Right atrium auricular region (tissue), 2 donors: Measurements from ENCODE around the gene DRAXIN. TPM values are rescaled to one million over a fixed set of nuclear protein-coding genes. Genes with fewer than 3 reads are reported as not detected.

Source experiments
- DNase-seq: peaks from one replicate; pipeline ENCODE4 v3.0.0-alpha.2; 2019; ENCODE audit warnings: low spot score
- H3K27ac ChIP-seq, 2 donors: fragments of 200-600 bp; sonication (generic); 1 replicate in 1 of 2; 2 replicates in 1 of 2; pipeline ENCODE4 v1.5.1; 2016 to 2019
- H3K27me3 ChIP-seq, 2 donors: fragments of 200-600 bp; sonication (generic); one replicate each; pipeline versions ENCODE4 v1.5.1 to v1.6.0; 2017 to 2019
- H3K36me3 ChIP-seq: fragments of 200-600 bp; sonication (generic); one replicate; pipeline ENCODE4 v1.5.1; 2016
- H3K4me1 ChIP-seq, 2 donors: fragments of 200-600 bp; sonication (generic); one replicate each; pipeline versions ENCODE4 v1.5.1 to v1.6.0; 2017 to 2019
- H3K4me3 ChIP-seq, 2 donors: fragments of 200-600 bp; sonication (generic); 1 replicate in 1 of 2; 2 replicates in 1 of 2; pipeline ENCODE4 v1.5.1; 2017 to 2019; ENCODE audit warnings: mild to moderate bottlenecking in 1 of 2, moderate library complexity in 1 of 2
- H3K9me3 ChIP-seq, 2 donors: fragments of 200-600 bp; sonication (generic); one replicate each; pipeline ENCODE4 v1.5.1; 2019
- CTCF ChIP-seq, 2 donors: fragments of 200-600 bp; sonication (generic); IDR thresholded peaks; one replicate each; pipeline ENCODE4 v1.5.1; 2019; ENCODE audit warnings: antibody characterized with exemption in 2 of 2
- total RNA-seq, 2 donors: library from RNA; depleted of rRNA; stranded (reverse); fragments of >200 nt; gene quantifications; one replicate each; pipeline ENCODE4 v1.1.0, GENCODE V29; 2016

The DRAXIN gene
- total RNA-seq, 2 donors from 2014 or later = not detected

GRCh38 chr1:11653861-11654136 lies 37.7 kb upstream of the DRAXIN start:
- no peaks in the 10 kb centered on the region for H3K9me3 ChIP-seq
- H3K36me3 ChIP-seq = peaks cover 9% of the 10 kb centered on the region
- H3K27ac ChIP-seq = peak overlapping the region; percentile 65 to 79
- H3K4me1 ChIP-seq = peaks cover 0 to 40% of the 10 kb centered on the region in 2 donors
- peak overlapping the region; percentile 59 to 82 for H3K4me3 ChIP-seq
- TF ChIP-seq CTCF (IDR thresholded peaks at IDR 0.05) = no peak
- no peaks in the 10 kb centered on the region for H3K27me3 ChIP-seq
- DNase-seq = no peak

- peak within 1 kb of the TSS; percentile 65 to 79 for H3K27ac ChIP-seq
- no peaks in the 10 kb centered on the region for H3K27me3 ChIP-seq
- H3K4me3 ChIP-seq = peak within 1 kb of the TSS; percentile 59 to 82
- no peak for TF ChIP-seq CTCF (IDR thresholded peaks at IDR 0.05)
- DNase-seq = no peak
- H3K4me1 ChIP-seq = peaks cover 0 to 35% of the 10 kb centered on the region in 2 donors
- no peaks in the 10 kb centered on the region for H3K9me3 ChIP-seq
- peaks cover 14% of the 10 kb centered on the region for H3K36me3 ChIP-seq
These were observed 37.2 kb upstream of the DRAXIN start, which contains the start of the genes FBXO2 and FBXO44 for GRCh38 chr1:11654137-11654938. FBXO2 (minus strand) TSS chr1:11654429; CDS start chr1:11654340, 89 bp downstream. FBXO44 (plus strand) TSS chr1:11654877; CDS start chr1:11655836, 959 bp downstream.

- no peak for TF ChIP-seq CTCF (IDR thresholded peaks at IDR 0.05)
- Histone ChIP-seq H3K4me3 (peak overlapping the region; percentile 59 to 82), H3K27ac (peak overlapping the region in 1 of 2 donors; percentile 75), H3K9me3 (no peaks in the 10 kb centered on the region), H3K27me3 (no peaks in the 10 kb centered on the region), H3K4me1 (peaks cover 0 to 26% of the 10 kb centered on the region in 2 donors), H3K36me3 (peaks cover 19% of the 10 kb centered on the region)
- no peak for DNase-seq
These were observed 36.3 kb upstream of the DRAXIN start for GRCh38 chr1:11654939-11655808.

- H3K4me1 ChIP-seq = peaks cover 0 to 20% of the 10 kb centered on the region in 2 donors
- H3K9me3 ChIP-seq = no peaks in the 10 kb centered on the region
- H3K27me3 ChIP-seq = no peaks in the 10 kb centered on the region
- peaks cover 30% of the 10 kb centered on the region for H3K36me3 ChIP-seq
- no peak overlapping the region for H3K4me3 ChIP-seq
- DNase-seq = no peak
- H3K27ac ChIP-seq = no peak overlapping the region
- TF ChIP-seq CTCF (IDR thresholded peaks at IDR 0.05) = no peak
These were observed 33.9 kb upstream of the DRAXIN start for GRCh38 chr1:11657654-11658053.

- TF ChIP-seq CTCF (IDR thresholded peaks at IDR 0.05) = no peak
- H3K4me3 ChIP-seq = no peak overlapping the region
- no peak for DNase-seq
- H3K9me3 ChIP-seq = no peaks in the 10 kb centered on the region
- H3K36me3 ChIP-seq = peaks cover 30% of the 10 kb centered on the region
- peaks cover 0 to 20% of the 10 kb centered on the region in 2 donors for H3K4me1 ChIP-seq
- no peak overlapping the region for H3K27ac ChIP-seq
- no peaks in the 10 kb centered on the region for H3K27me3 ChIP-seq
These were observed 33.0 kb upstream of the DRAXIN start for GRCh38 chr1:11658542-11658941.
